HG03469 (cell line): ENCODE data around the gene RILPL1.
"Not testable (repeated sequence)": the region's sequence is repeated elsewhere in the genome, so short reads cannot be mapped to it uniquely, and the experiment has no call there.

Experiments used
- ATAC-seq: cut with Tn5 transposase; IDR thresholded peaks from one replicate; pipeline ENCODE4 v1.9.1; 2021; ENCODE audit warnings: mild to moderate bottlenecking, moderate library complexity, moderate number of reproducible peaks; ENCODE audit not compliant: unreplicated experiment

The RILPL1 gene

DNA sequence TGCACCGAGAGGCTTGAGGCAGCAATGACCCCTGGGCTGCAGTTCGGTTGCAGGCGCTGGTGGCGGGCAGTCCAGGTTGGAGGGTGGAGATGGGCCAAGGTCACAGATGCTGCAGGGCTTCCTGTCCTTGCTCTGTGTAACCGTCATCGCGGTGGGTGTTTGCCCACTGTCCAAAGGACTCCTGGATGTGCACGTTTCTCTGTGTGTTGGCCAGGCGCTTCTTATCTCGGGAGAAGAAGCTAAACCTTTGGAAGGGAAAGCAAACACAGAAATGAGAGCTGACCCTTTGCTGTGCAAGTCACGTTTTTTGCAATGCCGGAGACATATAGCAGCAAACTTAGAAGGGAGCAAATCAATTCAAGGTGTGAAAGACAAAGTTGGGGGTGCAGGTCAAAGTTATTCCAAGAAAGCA lies 61.1 kb downstream of the RILPL1 start:
- ATAC-seq, result no peak

DNA sequence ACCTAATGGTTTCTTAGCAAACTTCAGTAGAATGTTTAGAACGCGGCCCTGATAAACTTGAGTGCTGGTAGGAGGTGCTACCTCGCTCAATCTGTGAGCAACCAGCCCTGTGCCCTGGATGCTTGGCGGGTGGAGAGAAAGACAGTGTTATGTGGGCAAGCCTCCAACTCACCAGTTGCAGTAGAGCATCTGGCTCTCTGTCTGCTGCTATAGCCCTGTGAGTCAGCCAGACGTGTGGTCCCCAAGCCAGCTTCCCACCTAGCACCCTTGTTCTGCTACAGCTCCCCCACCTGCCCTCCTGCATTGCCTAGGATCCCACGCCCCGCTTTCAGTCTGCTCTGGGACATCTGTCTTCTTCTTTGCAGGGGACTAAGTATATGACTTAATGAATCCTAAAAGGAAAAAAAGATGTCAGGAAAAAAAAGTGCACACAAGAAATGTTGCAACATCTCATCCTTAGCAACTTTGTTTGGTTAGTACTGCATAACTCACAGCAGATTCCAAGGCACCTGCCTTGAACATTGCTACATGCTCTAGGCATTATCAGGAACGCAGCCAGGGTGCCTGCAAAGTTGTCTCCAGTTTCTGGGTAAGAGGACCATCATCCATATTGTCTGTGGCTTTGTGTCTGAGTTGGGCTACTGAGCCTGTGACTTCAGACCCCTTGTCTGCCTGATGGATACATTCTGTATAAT lies 62.0 kb downstream of the RILPL1 start:
- no peak for ATAC-seq

- no peak for ATAC-seq
Observed at GRCh38 chr12:123469978-123470377, 63.5 kb downstream of the RILPL1 start.

DNA sequence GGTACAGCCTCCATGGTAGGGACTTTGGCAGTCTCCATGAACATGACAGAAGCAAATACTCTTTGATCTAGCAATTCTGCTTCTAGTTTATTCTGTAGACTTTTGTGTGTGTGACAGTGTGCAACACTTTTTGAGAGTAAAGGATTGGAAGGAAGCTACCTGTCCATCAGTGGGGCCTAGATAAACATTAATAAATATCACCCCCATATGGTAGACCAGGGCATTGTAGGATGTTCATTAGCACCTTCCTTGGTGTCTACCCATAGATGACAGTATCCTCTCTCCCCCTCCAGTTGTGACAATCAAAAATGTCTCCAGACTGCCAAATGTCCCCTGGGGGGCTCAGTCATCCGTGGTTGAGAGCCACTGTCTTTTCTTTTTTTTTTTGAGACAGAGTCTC lies 64.7 kb downstream of the RILPL1 start:
- ATAC-seq, result no peak

- no peak for ATAC-seq
Observed at GRCh38 chr12:123465084-123465483, 68.4 kb downstream of the RILPL1 start.

GRCh38 chr12:123463174-123463573 lies 70.3 kb downstream of the RILPL1 start:
- ATAC-seq, result not testable (repeated sequence)

GRCh38 chr12:123457980-123458779 lies 75.3 kb downstream of the RILPL1 start, which contains the start of gene SNRNP35:
Gene SNRNP35 (plus strand): TSS chr12:123458139. CDS start chr12:123465541, 7,402 bp downstream.
- ATAC-seq, result no peak

DNA sequence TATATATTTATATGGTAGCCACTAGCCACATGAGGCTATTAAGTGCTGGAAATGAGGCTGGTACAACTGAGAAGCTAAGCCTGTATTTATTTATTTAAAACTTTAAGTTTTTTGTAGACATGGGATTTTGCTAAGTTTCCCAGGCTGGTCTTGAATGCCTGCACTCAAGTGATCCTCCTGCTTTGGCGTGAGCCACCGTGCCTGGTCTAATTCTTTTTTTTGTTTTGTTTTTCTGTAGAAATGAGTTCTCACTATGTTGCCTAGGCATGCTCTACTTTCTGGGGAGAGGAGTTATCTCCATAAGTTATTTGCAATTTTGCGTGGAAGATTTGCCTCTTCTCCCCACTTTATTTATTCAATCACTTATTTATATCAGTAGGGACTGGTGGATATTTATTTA lies 80.4 kb downstream of the RILPL1 start:
- ATAC-seq, result no peak

- not testable (repeated sequence) for ATAC-seq
Observed at GRCh38 chr12:123452276-123452550, 81.3 kb downstream of the RILPL1 start.

DNA sequence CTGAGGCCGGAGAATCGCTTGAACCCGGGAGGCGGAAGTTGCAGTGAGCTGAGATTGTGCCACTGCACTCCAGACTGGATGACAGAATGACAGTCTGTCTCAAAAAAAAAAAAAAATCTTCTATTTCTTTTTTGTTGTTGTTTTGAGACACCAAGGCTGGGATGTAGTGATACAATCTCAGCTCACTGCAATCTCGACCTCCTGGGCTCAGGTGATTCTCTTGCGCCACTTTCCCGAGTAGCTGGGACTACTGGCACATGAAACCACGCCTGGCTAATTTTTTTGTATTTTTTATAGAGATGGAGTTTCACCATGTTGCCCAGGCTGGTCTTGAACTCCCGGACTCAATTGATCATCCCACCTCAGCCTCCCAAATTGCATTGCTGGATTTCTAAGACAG lies 82.9 kb downstream of the RILPL1 start:
- ATAC-seq, result no peak

GRCh38 chr12:123449856-123450255 lies 83.7 kb downstream of the RILPL1 start:
- ATAC-seq, result no peak

GRCh38 chr12:123449249-123449733 lies 84.2 kb downstream of the RILPL1 start:
- ATAC-seq, result no peak

DNA sequence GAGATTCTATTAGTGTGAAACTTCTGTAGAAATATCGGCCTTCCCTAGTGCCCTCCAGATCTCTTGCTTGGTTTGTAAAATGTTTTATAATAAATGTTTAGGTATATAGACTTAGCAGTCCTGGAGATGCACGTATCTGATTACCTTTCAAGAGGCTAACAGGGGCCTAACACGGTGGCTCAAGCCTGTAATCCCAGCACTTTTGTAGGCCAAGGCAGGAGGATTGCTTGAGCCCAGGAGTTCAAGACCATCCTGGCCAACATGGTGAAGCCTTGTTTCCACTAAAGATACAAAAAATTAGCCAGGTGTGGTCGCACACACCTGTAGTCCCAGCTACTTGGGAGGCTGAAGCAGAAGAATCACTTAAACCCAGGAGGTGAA lies 87.2 kb downstream of the RILPL1 start:
- no peak for ATAC-seq

GRCh38 chr12:123445388-123446332 lies 87.9 kb downstream of the RILPL1 start:
- no peak for ATAC-seq

GRCh38 chr12:123444092-123445026 lies 89.2 kb downstream of the RILPL1 start:
- ATAC-seq, result no peak

- ATAC-seq, result no peak
Observed at GRCh38 chr12:123442774-123443173, 90.7 kb downstream of the RILPL1 start.

DNA sequence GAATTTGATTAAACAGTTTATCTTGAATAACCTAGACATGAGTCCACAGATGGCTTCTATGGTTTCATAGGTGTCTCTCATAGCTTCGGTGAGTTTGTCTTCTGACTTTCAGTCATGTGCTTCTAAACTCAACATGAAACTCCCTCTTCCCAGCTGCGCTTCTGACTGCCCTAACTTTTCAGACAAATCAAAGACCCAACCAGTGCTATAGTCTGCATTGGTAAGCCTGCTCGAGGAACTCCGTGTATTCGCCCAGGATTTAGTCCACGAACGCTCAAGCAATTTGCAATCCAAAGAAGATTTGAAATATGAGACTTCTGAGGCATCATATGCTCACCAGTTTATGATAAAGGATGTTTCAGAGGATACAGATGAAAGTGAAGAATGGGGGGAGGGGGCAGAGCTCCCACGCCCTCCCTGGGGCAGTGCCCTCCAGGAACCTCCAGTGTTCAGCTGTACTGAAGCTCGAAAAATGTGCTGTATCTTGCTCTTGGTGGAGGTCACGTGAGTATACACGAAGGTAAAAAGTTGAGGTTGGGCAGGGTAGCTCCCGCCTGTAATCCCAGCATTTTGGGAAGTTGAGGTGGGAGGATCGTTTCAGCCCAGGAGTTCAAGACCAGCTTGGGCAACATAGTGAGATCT lies 91.9 kb downstream of the RILPL1 start:
- ATAC-seq, result peak; percentile 47

GRCh38 chr12:123436017-123436964 lies 97.2 kb downstream of the RILPL1 start, which contains the start of gene RILPL2:
Gene RILPL2 (minus strand): TSS chr12:123436684. CDS start chr12:123436420, 264 bp downstream.
- ATAC-seq, result peak; percentile 36
